K562 (cell line): ENCODE measurements around the gene TDRD12.

Experiments
- BCL6 ChIP-seq: fragments of 250-450 bp; sonication (Bioruptor Pico); IDR thresholded peaks from 2 replicates; pipeline ENCODE4 v1.4.0; 2020
- CHD1 ChIP-seq: fragments of 200-600 bp; sonication (generic); IDR thresholded peaks from one replicate; pipeline ENCODE4 v1.6.1; 2012; ENCODE audit warnings: mild to moderate bottlenecking, moderate library complexity, low read length, inconsistent platforms
- CTCF ChIP-seq, 3 experiments: IDR thresholded peaks in 2 of 3; conservative IDR thresholded peaks in 1 of 3; 2 replicates each; pipeline ENCODE4 v1.5.1; 2011 to 2012; ENCODE audit warnings: low read length in 3 of 3, mild to moderate bottlenecking in 3 of 3, control low read depth in 2 of 3, improper control_type of control experiment in 1 of 3, inconsistent platforms in 1 of 3, low read depth in 1 of 3, mixed read lengths in 1 of 3, moderate library complexity in 1 of 3; ENCODE audit not compliant: insufficient read depth in 2 of 3
- EZH2 ChIP-seq: IDR thresholded peaks from 2 replicates; pipeline ENCODE4 v1.6.1; 2012; ENCODE audit warnings: low read depth, mild to moderate bottlenecking, inconsistent platforms, low read length, borderline replicate concordance
- RBBP5 ChIP-seq: fragments of 200-600 bp; sonication (generic); IDR thresholded peaks from 2 replicates; pipeline ENCODE4 v1.6.1; 2012; ENCODE audit warnings: borderline replicate concordance, mild to moderate bottlenecking, low read length, control low read depth, inconsistent platforms; ENCODE audit not compliant: insufficient read depth, poor library complexity, severe bottlenecking
- RFX5 ChIP-seq: IDR thresholded peaks from 2 replicates; pipeline ENCODE4 v1.6.1; 2011; ENCODE audit warnings: low read depth, mild to moderate bottlenecking, improper control_type of control experiment, low read length
- SIN3A ChIP-seq, 2 experiments: fragments of 150-350 bp in 1 of 2; IDR thresholded peaks; 2 replicates each; pipeline ENCODE4 v1.6.1; 2011 to 2016; ENCODE audit warnings: borderline replicate concordance in 2 of 2, low read depth in 2 of 2, low read length in 2 of 2, mild to moderate bottlenecking in 2 of 2, moderate library complexity in 2 of 2; ENCODE audit not compliant: control insufficient read depth in 1 of 2

GRCh38 chr19:32719611-32720059, at the start of gene TDRD12:
- no peak for TF ChIP-seq RBBP5
- no peak for TF ChIP-seq SIN3A (IDR thresholded peaks at IDR 0.05; ENCODE audit: borderline replicate concordance in 2 of 2, control insufficient read depth in 1 of 2, low read depth in 2 of 2, low read length in 2 of 2)
- no peak for TF ChIP-seq BCL6
- no peak for TF ChIP-seq RFX5
- no peak for TF ChIP-seq EZH2
- TF ChIP-seq CHD1: no peak
- TF ChIP-seq CTCF (IDR thresholded peaks at IDR 0.05 in 2 of 3, conservative IDR thresholded peaks at IDR 0.05 in 1 of 3; ENCODE audit: insufficient read depth in 2 of 3, low read depth in 1 of 3, low read length in 3 of 3): 0 out of 6 replicates have a peak, but pooled peaks of 2 of the 3 experiments have one; percentile 5 to 8
